Calu3 (cell line): Measurements from ENCODE around the gene ARIH2. TPM values are rescaled to one million over a fixed set of nuclear protein-coding genes. Genes with fewer than 3 reads are reported as not detected.

Source experiments
- BruUV-seq: library from RNA; stranded (reverse); fragments of 400-500 nt; replicated peaks from 2 replicates; lab custom pipeline; 2021; lab: Mats Ljungman, UMichigan
- CTCF ChIA-PET: fragments of 300-600 bp; sonication (Branson Sonifier 250); formaldehyde crosslinking; loops from one replicate; lab custom pipeline; 2022; ENCODE audit warnings: antibody characterized with exemption; lab: Charles Lee
- DNase-seq: peaks from one replicate; pipeline ENCODE4 v3.0.0; 2022
- H3K27ac Mint-ChIP-seq: one replicate; pipeline ENCODE4 v1.8.0; 2022; ENCODE audit warnings: mixed read lengths; ENCODE audit not compliant: unreplicated experiment
- H3K27me3 Mint-ChIP-seq: one replicate; pipeline ENCODE4 v1.8.0; 2022; ENCODE audit warnings: mixed read lengths; ENCODE audit not compliant: unreplicated experiment
- H3K36me3 Mint-ChIP-seq: one replicate; pipeline ENCODE4 v1.8.0; 2022; ENCODE audit warnings: mild to moderate bottlenecking, moderate library complexity, mixed read lengths; ENCODE audit not compliant: insufficient read depth, unreplicated experiment
- H3K4me1 Mint-ChIP-seq: one replicate; pipeline ENCODE4 v1.8.0; 2022; ENCODE audit warnings: mild to moderate bottlenecking, low read depth, mixed read lengths; ENCODE audit not compliant: unreplicated experiment
- H3K4me3 Mint-ChIP-seq: one replicate; pipeline ENCODE4 v1.8.0; 2022; ENCODE audit warnings: mild to moderate bottlenecking, low read depth, moderate library complexity, mixed read lengths; ENCODE audit not compliant: unreplicated experiment
- H3K9me3 Mint-ChIP-seq: one replicate; pipeline ENCODE4 v1.8.0; 2022; ENCODE audit warnings: low read depth, mixed read lengths; ENCODE audit not compliant: unreplicated experiment
- CTCF ChIP-seq: fragments of 200-600 bp; IDR thresholded peaks from one replicate; pipeline ENCODE4 v1.8.0; 2022; ENCODE audit warnings: antibody characterized with exemption; ENCODE audit not compliant: unreplicated experiment
- intact Hi-C: fragments of 100-400 bp; cut with micrococcal nuclease; formaldehyde crosslinking; loops from one replicate; pipeline ENCODE4 v1.10.0; 2022; ENCODE audit not compliant: unreplicated experiment
- total RNA-seq: library from RNA; stranded (reverse); gene quantifications from 2 replicates; pipeline ENCODE4 v1.2.3, GENCODE V29; 2022

ARIH2 gene
- total RNA-seq, 1 experiment from 2014 or later = 109 TPM

- Mint-ChIP-seq H3K4me1 (peaks cover 16% of the 10 kb centered on the region), H3K4me3 (no peak overlapping the region), H3K27ac (no peak overlapping the region), H3K36me3 (peaks cover 87% of the 10 kb centered on the region), H3K9me3 (no peaks in the 10 kb centered on the region), H3K27me3 (no peaks in the 10 kb centered on the region)
- intact Hi-C loops = no loop called here
- no peak for DNase-seq
- CTCF ChIA-PET = no interaction called here
- no peak for TF ChIP-seq CTCF
- no TSS peak for BruUV-seq
These were observed 93.9 kb downstream of the ARIH2 start for GRCh38 chr3:49012441-49013017.

GRCh38 chr3:49013113-49013737, 94.6 kb downstream of the ARIH2 start:
- no TSS peak for BruUV-seq
- no peak overlapping the region for H3K4me3 Mint-ChIP-seq
- peaks cover 12% of the 10 kb centered on the region for H3K4me1 Mint-ChIP-seq
- intact Hi-C loops = no loop called here
- CTCF ChIA-PET = interaction anchor here (0.5 to 1.7 kb wide), 2 partner anchors 25 to 485 kb away, joined by 3 to 9 read pairs; no protein-coding TSS in a partner anchor
- DNase-seq = no peak
- H3K36me3 Mint-ChIP-seq = peaks cover 87% of the 10 kb centered on the region
- H3K27me3 Mint-ChIP-seq = no peaks in the 10 kb centered on the region
- TF ChIP-seq CTCF = no peak
- H3K27ac Mint-ChIP-seq = no peak overlapping the region
- H3K9me3 Mint-ChIP-seq = no peaks in the 10 kb centered on the region

- Mint-ChIP-seq H3K9me3 (no peaks in the 10 kb centered on the region), H3K27ac (no peak overlapping the region), H3K36me3 (peaks cover 88% of the 10 kb centered on the region), H3K4me3 (no peak overlapping the region), H3K27me3 (no peaks in the 10 kb centered on the region), H3K4me1 (peaks cover 6% of the 10 kb centered on the region)
- CTCF ChIA-PET = interaction anchor here (0.5 to 1.7 kb wide), 2 partner anchors 26 to 484 kb away, joined by 3 to 9 read pairs; no protein-coding TSS in a partner anchor
- intact Hi-C loops = no loop called here
- no TSS peak for BruUV-seq
- peak; percentile 76 for TF ChIP-seq CTCF
- DNase-seq = peak; percentile 67
These were observed 95.4 kb downstream of the ARIH2 start for GRCh38 chr3:49013738-49014660.

- CTCF ChIA-PET = interaction anchor here (1.7 kb wide), 1 partner anchor 27 kb away, joined by 9 read pairs; no protein-coding TSS in a partner anchor
- H3K36me3 Mint-ChIP-seq = peaks cover 87% of the 10 kb centered on the region
- TF ChIP-seq CTCF = no peak
- no peaks in the 10 kb centered on the region for H3K27me3 Mint-ChIP-seq
- H3K9me3 Mint-ChIP-seq = no peaks in the 10 kb centered on the region
- no peaks in the 10 kb centered on the region for H3K4me1 Mint-ChIP-seq
- BruUV-seq = no TSS peak
- intact Hi-C loops = no loop called here
- H3K4me3 Mint-ChIP-seq = no peak overlapping the region
- H3K27ac Mint-ChIP-seq = no peak overlapping the region
- DNase-seq = no peak
These were observed 96.4 kb downstream of the ARIH2 start for GRCh38 chr3:49015072-49015471.
